NT2/D1 (cell line): ENCODE results near the gene CEP112.

ENCODE experiments used
- DNase-seq: peaks from one replicate; pipeline ENCODE4 v3.0.0-alpha.2; 2011; ENCODE audit warnings: low read depth, low spot score
- H3K27me3 ChIP-seq: 2 replicates; pipeline ENCODE4 v1.6.0; 2011; ENCODE audit warnings: mild to moderate bottlenecking; ENCODE audit not compliant: insufficient read length, insufficient read depth
- H3K36me3 ChIP-seq: 2 replicates; pipeline ENCODE4 v1.6.1; 2011; ENCODE audit warnings: mild to moderate bottlenecking, low read length, mixed read lengths; ENCODE audit not compliant: insufficient read depth, insufficient read length
- H3K4me1 ChIP-seq: 2 replicates; pipeline ENCODE4 v1.5.1; 2011; ENCODE audit not compliant: insufficient read depth, insufficient read length
- H3K4me3 ChIP-seq: 2 replicates; pipeline ENCODE4 v1.5.1; 2011; ENCODE audit warnings: low read depth; ENCODE audit not compliant: insufficient read length
- H3K9ac ChIP-seq: 2 replicates; pipeline ENCODE4 v1.6.0; 2011; ENCODE audit warnings: low read depth; ENCODE audit not compliant: insufficient read length
- H3K9me3 ChIP-seq: 2 replicates; pipeline ENCODE4 v1.5.1; 2011; ENCODE audit warnings: mild to moderate bottlenecking, low read length; ENCODE audit not compliant: insufficient read depth
- SUZ12 ChIP-seq: IDR thresholded peaks from 2 replicates; pipeline ENCODE4 v1.6.1; 2011; ENCODE audit not compliant: insufficient read length, insufficient read depth; ENCODE audit errors: extremely low read depth
- YY1 ChIP-seq: IDR thresholded peaks from 2 replicates; pipeline ENCODE4 v1.6.1; 2011; ENCODE audit not compliant: insufficient read length, insufficient read depth
- ZNF274 ChIP-seq: IDR thresholded peaks from 2 replicates; pipeline ENCODE4 v1.6.1; 2011; ENCODE audit warnings: mild to moderate bottlenecking, low read depth, low read length

Gene CEP112

DNA sequence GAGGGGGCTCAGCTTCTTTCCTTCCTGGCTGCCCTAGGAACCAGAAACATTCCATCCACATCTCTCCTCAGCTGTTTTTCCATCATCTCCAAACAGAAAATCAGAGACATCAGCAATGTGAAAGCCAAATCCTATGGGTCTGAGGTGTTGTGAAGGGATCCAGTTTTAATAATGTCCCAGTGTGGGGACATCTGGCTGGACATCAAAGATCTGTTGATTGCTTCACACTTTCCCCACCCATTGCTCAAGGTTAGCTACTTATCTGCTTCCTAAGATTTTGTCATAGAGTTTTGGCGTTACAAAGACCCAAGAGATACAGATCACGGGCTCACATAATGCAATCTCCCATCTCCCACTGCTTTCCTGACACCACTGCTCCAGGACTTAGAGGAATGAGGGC, 582.6 kb downstream of the CEP112 start:
- no peak for TF ChIP-seq SUZ12
- TF ChIP-seq ZNF274: no peak
- no peak for TF ChIP-seq YY1
- Histone ChIP-seq H3K4me1 (no peaks in the 10 kb centered on the region), H3K36me3 (no peaks in the 10 kb centered on the region), H3K4me3 (no peak overlapping the region), H3K9ac (no peak overlapping the region), H3K9me3 (no peaks in the 10 kb centered on the region), H3K27me3 (no peaks in the 10 kb centered on the region)
- no peak for DNase-seq

DNA sequence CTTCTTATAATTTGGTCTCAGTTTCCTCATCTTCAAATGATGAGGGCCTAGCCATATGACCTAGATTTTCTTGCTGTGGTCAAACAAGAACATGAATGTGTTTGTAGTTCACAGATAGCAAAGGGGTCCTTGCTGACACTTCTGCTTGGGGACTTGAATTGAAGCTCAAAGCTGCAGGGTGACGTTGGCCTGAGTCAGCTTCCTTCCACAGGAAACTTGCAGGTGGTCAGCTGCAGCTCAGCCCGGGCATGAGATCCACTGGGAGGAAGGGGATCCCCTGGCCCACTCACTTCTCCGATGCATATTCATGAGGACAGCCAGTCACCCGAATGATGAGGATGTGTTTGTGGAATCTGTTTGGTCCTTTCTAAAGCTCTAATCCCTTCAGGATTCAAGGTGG, 587.9 kb downstream of the CEP112 start:
- H3K4me1 ChIP-seq: no peaks in the 10 kb centered on the region
- H3K9ac ChIP-seq: no peak overlapping the region
- no peaks in the 10 kb centered on the region for H3K27me3 ChIP-seq
- no peaks in the 10 kb centered on the region for H3K36me3 ChIP-seq
- TF ChIP-seq SUZ12 (no peak), ZNF274 (no peak)
- DNase-seq: no peak
- H3K4me3 ChIP-seq: no peak overlapping the region
- no peaks in the 10 kb centered on the region for H3K9me3 ChIP-seq

DNA sequence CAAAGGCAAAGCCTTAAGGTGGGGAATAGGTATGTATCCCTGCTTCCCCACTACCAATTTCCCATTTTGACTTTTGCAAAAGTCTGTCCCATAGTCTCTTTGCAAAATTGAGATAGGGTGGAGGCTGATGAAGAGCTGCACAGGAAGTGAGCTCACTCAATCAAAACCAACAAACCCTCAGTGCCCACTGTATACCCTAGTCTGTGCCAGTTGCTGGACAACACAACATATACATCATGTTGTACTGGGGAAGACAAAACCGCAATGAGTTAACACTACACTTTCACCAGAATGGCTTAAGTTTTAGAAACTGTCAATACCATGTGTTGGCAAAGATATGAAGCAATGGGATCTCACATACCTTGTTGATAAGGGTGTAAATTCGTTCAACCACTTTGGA, 590.1 kb downstream of the CEP112 start:
- Histone ChIP-seq H3K9me3 (no peaks in the 10 kb centered on the region), H3K36me3 (no peaks in the 10 kb centered on the region), H3K4me1 (no peaks in the 10 kb centered on the region), H3K27me3 (no peaks in the 10 kb centered on the region), H3K4me3 (no peak overlapping the region), H3K9ac (no peak overlapping the region)
- TF ChIP-seq YY1: no peak
- no peak for TF ChIP-seq SUZ12
- TF ChIP-seq ZNF274: no peak
- DNase-seq: no peak

DNA sequence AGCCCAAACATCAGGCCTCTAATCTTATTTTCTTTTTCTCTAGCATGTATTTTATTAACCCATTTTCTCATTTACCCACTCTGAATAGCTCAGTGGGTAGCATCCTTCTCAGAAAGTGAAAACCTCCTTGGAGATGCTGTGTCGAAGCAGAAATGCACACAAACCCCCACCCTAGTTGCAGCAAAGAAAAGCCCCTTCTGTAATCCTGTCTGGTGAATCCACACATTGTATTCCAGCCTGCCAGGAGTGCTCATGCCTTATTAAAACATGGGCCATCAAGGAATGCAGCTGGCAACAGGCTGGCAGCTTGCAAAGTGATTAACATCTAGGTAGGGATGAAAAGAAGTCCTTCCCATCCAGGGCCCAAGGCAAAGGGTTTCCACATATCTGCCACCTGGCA, 590.8 kb downstream of the CEP112 start:
- H3K9me3 ChIP-seq: no peaks in the 10 kb centered on the region
- TF ChIP-seq SUZ12 (no peak), ZNF274 (no peak), YY1 (no peak)
- no peaks in the 10 kb centered on the region for H3K27me3 ChIP-seq
- no peaks in the 10 kb centered on the region for H3K4me1 ChIP-seq
- DNase-seq: no peak
- H3K4me3 ChIP-seq: no peak overlapping the region
- H3K36me3 ChIP-seq: no peaks in the 10 kb centered on the region
- H3K9ac ChIP-seq: no peak overlapping the region

DNA sequence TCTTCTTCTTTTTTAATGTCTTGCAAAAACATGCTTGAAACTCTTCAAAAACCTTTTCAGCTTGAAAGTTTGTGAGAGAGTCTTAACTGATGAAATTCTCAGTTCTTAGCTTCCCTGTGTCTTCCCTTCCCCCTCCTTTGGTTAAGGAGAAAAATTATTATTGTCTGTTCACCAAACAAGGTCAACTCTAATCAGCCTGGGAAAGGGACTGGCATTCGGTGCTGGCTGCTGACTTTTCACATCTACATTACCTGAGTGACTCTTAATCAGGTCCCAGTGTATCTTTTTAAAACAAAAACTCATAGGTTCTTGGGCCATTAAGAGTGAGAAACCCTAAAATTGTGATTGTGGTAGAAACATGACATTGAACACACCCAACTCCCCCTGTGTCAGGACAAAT, 591.4 kb downstream of the CEP112 start:
- Histone ChIP-seq H3K27me3 (no peaks in the 10 kb centered on the region), H3K36me3 (no peaks in the 10 kb centered on the region), H3K4me3 (no peak overlapping the region), H3K9me3 (no peaks in the 10 kb centered on the region), H3K9ac (no peak overlapping the region), H3K4me1 (no peaks in the 10 kb centered on the region)
- DNase-seq: no peak
- TF ChIP-seq ZNF274: no peak
- no peak for TF ChIP-seq YY1
- TF ChIP-seq SUZ12: no peak

DNA sequence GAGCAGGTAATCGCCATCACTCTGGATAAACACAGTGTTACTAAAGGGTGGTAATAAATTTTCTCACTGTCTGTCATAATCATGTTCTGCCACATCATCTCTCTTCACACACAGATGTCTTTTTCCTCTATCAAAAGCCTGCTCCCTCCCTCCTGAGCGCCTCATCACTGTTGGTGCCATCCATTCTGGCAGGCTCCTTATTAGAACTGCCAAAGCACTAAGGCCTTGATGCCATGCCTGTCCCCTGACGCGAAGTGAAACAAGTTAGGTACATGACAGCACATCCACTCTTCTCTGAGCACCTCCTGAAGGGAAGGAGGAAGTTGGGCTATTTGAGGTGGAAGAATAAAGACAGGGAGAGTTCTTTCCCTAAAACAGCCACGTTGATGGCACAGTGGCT, 592.3 kb downstream of the CEP112 start:
- Histone ChIP-seq H3K9me3 (no peaks in the 10 kb centered on the region), H3K36me3 (no peaks in the 10 kb centered on the region), H3K4me1 (peaks cover under 1% of the 10 kb centered on the region), H3K4me3 (no peak overlapping the region), H3K27me3 (no peaks in the 10 kb centered on the region), H3K9ac (no peak overlapping the region)
- DNase-seq: no peak
- no peak for TF ChIP-seq YY1
- no peak for TF ChIP-seq SUZ12
- TF ChIP-seq ZNF274: no peak

DNA sequence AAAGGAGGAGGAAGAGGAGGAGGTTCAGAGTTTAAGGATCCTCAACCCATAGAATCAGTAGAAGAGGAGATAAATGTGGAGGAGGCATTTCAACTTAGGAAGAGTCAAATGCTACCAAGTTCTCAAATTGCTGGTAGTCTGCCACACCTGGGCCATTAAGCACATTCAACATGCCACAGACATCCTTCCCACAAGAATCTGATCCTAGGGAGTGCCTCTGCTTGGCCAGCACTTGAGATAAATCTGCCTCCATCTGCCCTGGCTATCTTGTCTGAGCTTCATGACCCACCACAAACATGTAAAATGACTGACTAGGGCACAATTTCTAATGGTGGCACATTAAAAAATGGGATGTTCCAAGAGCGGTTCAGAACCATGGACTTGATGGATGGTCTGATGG, 593.2 kb downstream of the CEP112 start:
- Histone ChIP-seq H3K9ac (no peak overlapping the region), H3K9me3 (no peaks in the 10 kb centered on the region), H3K27me3 (no peaks in the 10 kb centered on the region), H3K36me3 (no peaks in the 10 kb centered on the region), H3K4me3 (no peak overlapping the region), H3K4me1 (peaks cover 3% of the 10 kb centered on the region)
- DNase-seq: no peak
- TF ChIP-seq ZNF274 (no peak), SUZ12 (no peak), YY1 (no peak)

DNA sequence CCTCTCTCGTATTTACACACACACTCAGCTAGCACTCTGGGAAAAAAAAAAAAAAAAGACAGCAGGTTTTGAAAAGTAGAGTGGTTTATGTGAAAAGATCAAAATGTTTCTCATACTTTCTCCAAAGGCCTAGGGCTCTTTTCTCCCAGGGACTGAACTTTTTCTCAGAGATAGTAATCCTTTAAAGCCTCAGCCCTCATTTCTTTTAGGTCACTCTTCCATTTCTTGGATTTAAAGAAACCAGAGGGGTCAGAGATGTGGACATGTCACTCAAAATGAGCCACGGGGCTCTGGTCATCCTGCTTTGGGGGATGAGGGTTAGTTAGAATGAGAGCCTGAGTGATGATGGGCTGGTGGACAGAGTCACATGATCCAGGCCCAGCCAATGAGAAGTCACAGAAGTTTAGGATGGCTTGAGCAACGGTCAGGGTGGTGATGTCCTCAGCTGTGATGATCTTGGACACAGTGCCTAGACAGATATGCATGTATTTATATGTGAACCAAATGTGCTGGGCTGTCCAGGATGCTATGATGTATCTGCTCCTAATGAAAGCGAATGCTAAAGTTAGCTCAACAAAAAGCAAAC, 596.8 kb downstream of the CEP112 start:
- Histone ChIP-seq H3K4me3 (no peak overlapping the region), H3K4me1 (peaks cover 6% of the 10 kb centered on the region), H3K9me3 (no peaks in the 10 kb centered on the region), H3K36me3 (no peaks in the 10 kb centered on the region), H3K27me3 (no peaks in the 10 kb centered on the region), H3K9ac (no peak overlapping the region)
- no peak for DNase-seq
- TF ChIP-seq YY1 (no peak), ZNF274 (no peak), SUZ12 (no peak)
